IMR-90 (cell line): Measurements from ENCODE around the gene BTBD17. TPM values are rescaled to one million over a fixed set of nuclear protein-coding genes. Genes with fewer than 3 reads are reported as not detected.

Experiments used
- ATAC-seq: fragments of 200-7000 bp; cut with Tn5 transposase; 2 replicates; pipeline ENCODE4 v1.9.1; 2020; ENCODE audit warnings: low read depth, mild to moderate bottlenecking, moderate library complexity
- BruUV-seq: library from RNA; stranded (reverse); fragments of 400-500 nt; replicated peaks from 2 replicates; lab custom pipeline; 2021; lab: Mats Ljungman, UMichigan
- CTCF ChIA-PET: fragments of 300-600 bp; formaldehyde crosslinking; extraction: SDS; loops from one replicate; lab custom pipeline; 2021; ENCODE audit warnings: antibody characterized with exemption; lab: Yijun Ruan, JAX
- POLR2A ChIA-PET: fragments of 300-600 bp; sonication (Branson Sonifier 250); formaldehyde crosslinking; loops from one replicate; lab custom pipeline; 2022; ENCODE audit warnings: antibody characterized with exemption; ENCODE audit not compliant: unreplicated experiment; lab: Charles Lee
- DNase-seq: peaks from one replicate; pipeline ENCODE4 v3.0.0; 2013
- H2AFZ ChIP-seq: replicated peaks from 2 replicates; pipeline ENCODE3; 2013; ENCODE audit warnings: low read length, mild to moderate bottlenecking; ENCODE audit not compliant: poor library complexity
- H2AK5ac ChIP-seq: 2 replicates; pipeline ENCODE4 v1.6.1; 2013; ENCODE audit warnings: low read depth, low read length, inconsistent platforms
- H2AK9ac ChIP-seq: replicated peaks from 2 replicates; pipeline ENCODE3; 2013; ENCODE audit warnings: mild to moderate bottlenecking, low read depth, low read length, moderate library complexity; ENCODE audit not compliant: poor library complexity
- H2BK120ac ChIP-seq: 2 replicates; pipeline ENCODE4 v1.6.1; 2013; ENCODE audit warnings: low read depth, low read length, inconsistent platforms
- H2BK15ac ChIP-seq: 3 replicates; pipeline ENCODE4 v1.6.1; 2013; ENCODE audit warnings: low read depth, low read length, inconsistent platforms
- H2BK20ac ChIP-seq: 2 replicates; pipeline ENCODE4 v1.6.1; 2013; ENCODE audit warnings: low read depth, mild to moderate bottlenecking, inconsistent platforms, low read length, moderate library complexity
- H2BK5ac ChIP-seq: 2 replicates; pipeline ENCODE4 v1.6.1; 2013; ENCODE audit warnings: mild to moderate bottlenecking, low read depth, low read length, inconsistent platforms; ENCODE audit not compliant: poor library complexity, severe bottlenecking
- H3K14ac ChIP-seq: replicated peaks from 2 replicates; pipeline ENCODE4 v1.6.1; 2013; ENCODE audit warnings: low read depth, low read length, inconsistent platforms
- H3K18ac ChIP-seq: 2 replicates; pipeline ENCODE4 v1.6.1; 2013; ENCODE audit warnings: low read depth, low read length, control low read depth
- H3K23ac ChIP-seq: 2 replicates; pipeline ENCODE4 v1.6.1; 2013; ENCODE audit warnings: low read depth, low read length, inconsistent platforms
- H3K27ac ChIP-seq: 2 replicates; pipeline ENCODE4 v1.5.1; 2013; ENCODE audit warnings: mild to moderate bottlenecking, control low read depth, low read length; ENCODE audit not compliant: insufficient read depth
- H3K27me3 ChIP-seq: 2 replicates; pipeline ENCODE4 v1.6.1; 2013; ENCODE audit warnings: low read length; ENCODE audit not compliant: control insufficient read depth, insufficient read depth
- H3K36me3 ChIP-seq: 2 replicates; pipeline ENCODE4 v1.6.1; 2013; ENCODE audit warnings: low read length, mixed read lengths; ENCODE audit not compliant: control insufficient read depth, insufficient read depth
- H3K4ac ChIP-seq: 2 replicates; pipeline ENCODE4 v1.6.1; 2013; ENCODE audit warnings: low read depth, low read length, inconsistent platforms
- H3K4me1 ChIP-seq: 2 replicates; pipeline ENCODE4 v1.6.1; 2013; ENCODE audit warnings: low read length, mixed read lengths; ENCODE audit not compliant: control insufficient read depth, insufficient read depth
- H3K4me2 ChIP-seq: 2 replicates; pipeline ENCODE4 v1.6.1; 2013; ENCODE audit warnings: low read depth, mild to moderate bottlenecking, control low read depth, low read length, moderate library complexity
- H3K4me3 ChIP-seq: 2 replicates; pipeline ENCODE4 v1.5.1; 2013; ENCODE audit warnings: low read depth, mild to moderate bottlenecking, control low read depth, low read length, moderate library complexity; ENCODE audit not compliant: insufficient read depth
- H3K56ac ChIP-seq: 2 replicates; pipeline ENCODE4 v1.6.1; 2013; ENCODE audit warnings: low read length, inconsistent platforms; ENCODE audit not compliant: insufficient read depth; ENCODE audit errors: extremely low read depth
- H3K79me1 ChIP-seq, 2 experiments: 2 replicates each; pipeline ENCODE4 v1.6.1; 2013; ENCODE audit warnings: low read length in 2 of 2, inconsistent platforms in 1 of 2, low read depth in 1 of 2
- H3K9ac ChIP-seq: 2 replicates; pipeline ENCODE4 v1.6.1; 2013; ENCODE audit warnings: low read depth, low read length, control low read depth
- H3K9me1 ChIP-seq: 2 replicates; pipeline ENCODE4 v1.6.1; 2013; ENCODE audit warnings: low read length, inconsistent platforms; ENCODE audit not compliant: insufficient read depth
- H3K9me3 ChIP-seq: 2 replicates; pipeline ENCODE4 v1.6.1; 2013; ENCODE audit warnings: low read length; ENCODE audit not compliant: control insufficient read depth, insufficient read depth
- H4K20me1 ChIP-seq: 2 replicates; pipeline ENCODE4 v1.6.1; 2013; ENCODE audit warnings: low read length, inconsistent platforms; ENCODE audit not compliant: insufficient read depth
- H4K5ac ChIP-seq: 2 replicates; pipeline ENCODE4 v1.6.1; 2013; ENCODE audit warnings: mild to moderate bottlenecking, low read depth, low read length, control low read depth
- H4K8ac ChIP-seq, 2 experiments: 2 replicates each; pipeline ENCODE4 v1.6.1; 2013; ENCODE audit warnings: low read depth in 2 of 2, low read length in 2 of 2, control low read depth in 1 of 2, inconsistent platforms in 1 of 2
- H4K91ac ChIP-seq: 2 replicates; pipeline ENCODE4 v1.6.1; 2013; ENCODE audit warnings: low read depth, low read length, inconsistent platforms; ENCODE audit not compliant: insufficient read depth
- CHD1 ChIP-seq: IDR thresholded peaks from 2 replicates; pipeline ENCODE4 v1.6.1; 2012; ENCODE audit warnings: low read depth, low read length, improper control_type of control experiment
- CTCF ChIP-seq: conservative IDR thresholded peaks from 2 replicates; pipeline ENCODE4 v1.5.1; 2012; ENCODE audit warnings: mild to moderate bottlenecking, low read depth, low read length, improper control_type of control experiment
- ELK1 ChIP-seq: fragments of 150-350 bp; IDR thresholded peaks from 2 replicates; pipeline ENCODE4 v1.6.1; 2016; ENCODE audit warnings: low read depth, mild to moderate bottlenecking, low read length, moderate library complexity, borderline replicate concordance
- FOS ChIP-seq: fragments of 150-350 bp; IDR thresholded peaks from 2 replicates; pipeline ENCODE4 v1.6.1; 2016; ENCODE audit warnings: low read depth, low read length
- MAFK ChIP-seq: IDR thresholded peaks from 2 replicates; pipeline ENCODE4 v1.6.1; 2012; ENCODE audit warnings: low read depth, low read length, improper control_type of control experiment
- MXI1 ChIP-seq: IDR thresholded peaks from 2 replicates; pipeline ENCODE4 v1.6.1; 2012; ENCODE audit warnings: low read depth, mild to moderate bottlenecking, low read length, moderate library complexity, borderline replicate concordance
- NFE2L2 ChIP-seq: fragments of 150-350 bp; IDR thresholded peaks from 2 replicates; pipeline ENCODE4 v1.6.1; 2016; ENCODE audit warnings: low read depth, mild to moderate bottlenecking, low read length
- RAD21 ChIP-seq: IDR thresholded peaks from 2 replicates; pipeline ENCODE4 v1.6.1; 2012; ENCODE audit warnings: low read length, improper control_type of control experiment
- RCOR1 ChIP-seq: IDR thresholded peaks from 2 replicates; pipeline ENCODE4 v1.6.1; 2012; ENCODE audit warnings: mild to moderate bottlenecking, low read length, improper control_type of control experiment; ENCODE audit not compliant: insufficient replicate concordance
- USF2 ChIP-seq: fragments of 150-350 bp; IDR thresholded peaks from 2 replicates; pipeline ENCODE4 v1.6.1; 2017; ENCODE audit warnings: mild to moderate bottlenecking, antibody characterized with exemption, low read length, low read depth
- WGBS, 2 experiments: methylation state at CpG; one replicate each; pipeline versions ENCODE4 v1.1.5 to v1.1.7; 2013; ENCODE audit warnings: missing lambda C conversion rate in 2 of 2; ENCODE audit not compliant: insufficient read length in 1 of 2; ENCODE audit errors: extremely low coverage in 2 of 2; 5-methylcytosine and 5-hydroxymethylcytosine counted together
- dilution Hi-C: fragments of 300-500 bp; cut with HindIII; formaldehyde crosslinking; loops from one replicate; pipeline ENCODE4 v1.14.3; 2018; ENCODE audit warnings: low sequenced_read_pairs; ENCODE audit not compliant: unreplicated experiment
- in situ Hi-C: fragments of 300-500 bp; cut with MboI; formaldehyde crosslinking; loops from 3 replicates; pipeline ENCODE4 v1.14.3; 2019; ENCODE audit warnings: low sequenced_read_pairs, inconsistent platforms, mixed read lengths
- intact Hi-C: fragments of 100-400 bp; cut with micrococcal nuclease; formaldehyde crosslinking; loops from 2 replicates; pipeline ENCODE4 v1.10.0; 2022
- polyA plus RNA-seq, 3 experiments: library from polyadenylated mRNA; depleted of rRNA; stranded (reverse); fragments of >200 nt; gene quantifications; 2 replicates each; pipeline ENCODE4 v1.2.3, GENCODE V29; 2012; ENCODE audit warnings: low replicate concordance in 1 of 3
- total RNA-seq: library from RNA; depleted of rRNA; stranded (reverse); fragments of >200 nt; gene quantifications from 2 replicates; pipeline ENCODE4 v1.2.3, GENCODE V29; 2012

BTBD17 gene
- total and polyA plus RNA-seq, 2 of the 4 experiments (the other 2 are of a cell fraction): not detected

- TF ChIP-seq RCOR1 (no peak), USF2 (no peak), RAD21 (peak; percentile 29; the same call in 1 of the 2 replicates)
Observed at GRCh38 chr17:74361230-74362068, at the start of gene BTBD17 (continued).

- no peaks in the 10 kb centered on the region for H4K20me1 ChIP-seq
- H4K8ac ChIP-seq: no peak overlapping the region
- CTCF ChIA-PET: no interaction called here
- H3K27ac ChIP-seq: no peak overlapping the region
- POLR2A ChIA-PET: no interaction called here
- in situ Hi-C loops: no loop called here
- no peaks in the 10 kb centered on the region for H3K79me1 ChIP-seq
- H3K4ac ChIP-seq: no peak overlapping the region
- H3K9me1 ChIP-seq: no peaks in the 10 kb centered on the region
- DNase-seq: no peak
- dilution Hi-C loops: no loop called here
- 14% methylated on average over 2 of the region's 4 CpGs; no CpG with 5 or more reads in 1 of the 2 experiments for WGBS, 2 experiments
- H3K4me3 ChIP-seq: no peak overlapping the region
- H2BK20ac ChIP-seq: no peak overlapping the region
- H2BK120ac ChIP-seq: no peak overlapping the region
- intact Hi-C loops: no loop called here
- no peak overlapping the region for H2AK5ac ChIP-seq
- H3K9me3 ChIP-seq: peaks cover 23% of the 10 kb centered on the region
- H4K91ac ChIP-seq: no peak overlapping the region
- H3K14ac ChIP-seq: no peak overlapping the region
- no peak for ATAC-seq
- H2BK15ac ChIP-seq: no peak overlapping the region
- no peak overlapping the region for H3K4me2 ChIP-seq
- H2BK5ac ChIP-seq: no peak overlapping the region
- H3K56ac ChIP-seq: no peak overlapping the region
- H3K18ac ChIP-seq: no peak overlapping the region
- no peak overlapping the region for H2AK9ac ChIP-seq
- H4K5ac ChIP-seq: no peak overlapping the region
- BruUV-seq: no TSS peak
- H2AFZ ChIP-seq: no peak overlapping the region
- H3K4me1 ChIP-seq: no peaks in the 10 kb centered on the region
- no peaks in the 10 kb centered on the region for H3K27me3 ChIP-seq
- H3K9ac ChIP-seq: no peak overlapping the region
- H3K36me3 ChIP-seq: no peaks in the 10 kb centered on the region
- H3K23ac ChIP-seq: no peak overlapping the region
- no peak for TF ChIP-seq MAFK
- TF ChIP-seq CTCF: no peak
- TF ChIP-seq RCOR1: no peak
- no peak for TF ChIP-seq USF2
- no peak for TF ChIP-seq FOS
- TF ChIP-seq NFE2L2: no peak
- TF ChIP-seq ELK1: no peak
- TF ChIP-seq MXI1: no peak
- TF ChIP-seq CHD1: no peak
Observed at GRCh38 chr17:74410001-74410443, 48.4 kb upstream of the BTBD17 start.
